ENCODE measurements around the gene KANK2. TPM values are rescaled to one million over a fixed set of nuclear protein-coding genes. Genes with fewer than 3 reads are reported as not detected.
A peak's percentile ranks its signal among the peaks of the same experiment; 100 is the strongest.
"Not testable (repeated sequence)": the region's sequence is repeated elsewhere in the genome, so short reads cannot be mapped to it uniquely, and the experiment has no call there.

Gene KANK2
- total and polyA plus RNA-seq, 2 of the 13 experiments (the other 11 are each of a cell fraction or from before 2014, with no cell fraction given) = 5.7 to 12.9 TPM

DNA sequence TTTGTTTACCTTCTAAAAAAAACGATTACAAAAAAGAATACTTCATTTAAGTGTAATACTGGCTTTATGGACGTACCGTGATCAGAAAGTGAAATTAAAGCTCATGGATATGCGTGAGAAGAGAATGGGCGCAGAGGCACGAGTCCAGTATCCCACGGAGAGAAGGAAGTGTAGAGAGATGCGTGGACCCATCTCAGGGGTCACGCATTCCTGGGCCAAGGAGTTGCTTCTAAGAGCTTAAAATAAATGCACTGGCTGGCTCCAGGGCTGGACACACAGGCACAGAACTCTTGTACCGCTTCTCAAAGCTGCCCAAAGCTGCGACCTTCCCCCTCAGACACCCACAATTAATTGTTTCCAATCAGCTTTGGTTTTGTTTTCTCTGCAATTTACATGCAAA is 33.0 kb downstream of the KANK2 start (continued):
- TF ChIP-seq PAWR (CRISPR knock-in tag; IDR thresholded peaks at IDR 0.05; ENCODE audit: borderline replicate concordance) (no peak), ZNF567 (CRISPR knock-in tag; IDR thresholded peaks at IDR 0.05; ENCODE audit: borderline replicate concordance) (no peak)

DNA sequence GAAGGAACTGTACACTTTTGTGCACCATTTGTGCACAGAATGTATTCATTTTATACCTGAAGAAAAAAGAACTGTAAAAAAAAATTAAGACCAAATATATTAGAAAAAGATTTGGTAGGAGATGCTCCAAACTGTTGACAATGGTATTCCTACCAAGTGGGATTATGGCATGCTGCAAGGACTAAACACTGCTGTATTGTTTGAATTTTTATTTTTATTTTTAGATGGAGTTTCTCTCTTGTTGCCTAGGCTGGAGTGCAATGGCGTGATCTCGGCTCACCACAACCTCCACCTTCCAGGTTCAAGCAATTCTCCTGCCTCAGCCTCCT is 36.9 kb downstream of the KANK2 start:
- BruUV-seq (replicated peaks); H2AFZ ChIP-seq (ENCODE audit: low read length); H3K27me3 ChIP-seq (ENCODE audit: control insufficient read depth in 1 of 2, insufficient read depth in 2 of 2, low read length in 2 of 2); H4K20me1 ChIP-seq (ENCODE audit: insufficient read depth, low read length); H3K4me3 ChIP-seq (replicated peaks in 1 of 3; ENCODE audit: insufficient read depth in 1 of 3, low read depth in 2 of 3, low read length in 3 of 3); H3K9ac ChIP-seq (ENCODE audit: insufficient read depth, low read depth, low read length); CTCF ChIA-PET (ENCODE audit: low intra/inter-chr PET ratio, low total read pairs); H3K36me3 ChIP-seq (replicated peaks in 1 of 2; ENCODE audit: control insufficient read depth in 1 of 2, insufficient read depth in 2 of 2, low read length in 2 of 2); ATAC-seq; H3K79me2 ChIP-seq (ENCODE audit: insufficient read depth, low read length); FAIRE-seq; H3K9me3 ChIP-seq (ENCODE audit: low read length); intact Hi-C loops (cut with micrococcal nuclease; ENCODE audit: unreplicated experiment); in situ Hi-C loops (cut with HindIII; ENCODE audit: extremely low pct_ligation_motif_present, low pct_unique_long_range_greater_than_20kb); DNase-seq (ENCODE audit: low spot score); H3K27ac ChIP-seq (ENCODE audit: extremely low read length, insufficient read depth, low read length): not testable (repeated sequence)
- peak overlapping the region; percentile 70 for H3K4me2 ChIP-seq (ENCODE audit: low read depth, low read length)
- POLR2A ChIA-PET = interaction anchor here (1.0 kb wide), 1 partner anchor 17 kb away, joined by 3 read pairs; no protein-coding TSS in a partner anchor
- 100% methylated on average over 2 of the region's 2 CpGs for WGBS (ENCODE audit: low lambda C conversion rate)
- H3K4me1 ChIP-seq (ENCODE audit: insufficient read depth, low read length) = peaks cover 39% of the 10 kb centered on the region

DNA sequence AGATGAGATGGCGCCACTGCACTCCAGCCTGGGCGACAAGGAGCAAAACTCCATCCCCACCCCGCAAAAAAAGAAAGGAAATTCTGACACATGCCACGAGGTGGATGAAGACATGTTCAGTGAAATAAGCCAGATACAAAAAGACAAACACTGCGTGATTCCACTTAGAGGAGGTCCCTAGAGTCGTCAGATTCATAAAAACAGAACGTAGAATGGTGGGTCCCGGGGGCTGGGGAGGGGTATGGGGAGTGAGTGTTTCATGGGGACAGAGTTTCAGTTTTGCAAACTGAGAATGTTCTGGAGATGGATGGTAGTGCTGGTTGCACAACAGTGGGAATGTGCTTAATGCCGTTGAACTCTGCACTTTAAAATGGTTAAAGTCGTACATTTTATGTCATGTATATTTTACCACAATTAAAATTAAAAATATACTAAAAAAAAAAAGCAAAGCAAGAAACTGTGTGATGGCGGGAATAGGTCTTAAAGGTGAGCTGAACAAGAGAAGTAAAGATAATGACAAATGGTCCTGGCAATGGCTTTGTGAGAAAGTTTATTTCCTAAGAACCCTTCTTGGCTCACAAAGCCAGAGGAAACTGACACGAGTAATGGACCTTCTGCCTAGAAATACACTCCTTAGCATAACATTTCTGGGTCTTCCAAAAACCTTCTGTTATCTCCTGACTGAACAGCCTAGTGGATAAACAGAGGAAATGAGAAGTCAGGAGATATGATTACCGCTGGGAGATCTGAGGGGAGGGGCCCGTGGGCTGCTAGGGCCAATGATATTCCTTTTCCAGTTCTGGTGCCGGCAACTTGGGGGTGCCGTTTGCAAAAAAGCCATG is 37.5 kb downstream of the KANK2 start:
- no peaks in the 10 kb centered on the region for H3K36me3 ChIP-seq (replicated peaks in 1 of 2; ENCODE audit: control insufficient read depth in 1 of 2, insufficient read depth in 2 of 2, low read length in 2 of 2)
- FAIRE-seq = peak; percentile 50
- peak overlapping the region; percentile 70 for H3K4me2 ChIP-seq (ENCODE audit: low read depth, low read length)
- POLR2A ChIA-PET = interaction anchor here (1.0 kb wide), 1 partner anchor 16 kb away, joined by 3 read pairs; no protein-coding TSS in a partner anchor
- H2AFZ ChIP-seq (ENCODE audit: low read length) = peak overlapping the region; percentile 90
- no peak overlapping the region; a peak in 1 of 6 replicates for H3K4me3 ChIP-seq (replicated peaks in 1 of 3; ENCODE audit: insufficient read depth in 1 of 3, low read depth in 2 of 3, low read length in 3 of 3)
- intact Hi-C loops (cut with micrococcal nuclease; ENCODE audit: unreplicated experiment) = no loop called here
- H3K9ac ChIP-seq (ENCODE audit: insufficient read depth, low read depth, low read length) = no peak overlapping the region
- H4K20me1 ChIP-seq (ENCODE audit: insufficient read depth, low read length) = no peaks in the 10 kb centered on the region
- in situ Hi-C loops (cut with HindIII; ENCODE audit: extremely low pct_ligation_motif_present, low pct_unique_long_range_greater_than_20kb) = loop anchor here (5.0 kb wide), 1 partner anchor 37 kb away; the partner anchor contains the start of gene KANK2
- no peak overlapping the region for H3K27ac ChIP-seq (ENCODE audit: extremely low read length, insufficient read depth, low read length)
- H3K9me3 ChIP-seq (ENCODE audit: low read length) = no peaks in the 10 kb centered on the region
- CTCF ChIA-PET (ENCODE audit: low intra/inter-chr PET ratio, low total read pairs) = no interaction called here
- peaks cover 7% of the 10 kb centered on the region for H3K79me2 ChIP-seq (ENCODE audit: insufficient read depth, low read length)
- ATAC-seq = no peak
- no TSS peak for BruUV-seq (replicated peaks)
- H3K4me1 ChIP-seq (ENCODE audit: insufficient read depth, low read length) = peaks cover 42% of the 10 kb centered on the region
- H3K27me3 ChIP-seq (ENCODE audit: control insufficient read depth in 1 of 2, insufficient read depth in 2 of 2, low read length in 2 of 2) = no peaks in the 10 kb centered on the region; a peak in 1 of 5 replicates
- WGBS (ENCODE audit: low lambda C conversion rate) = 20% methylated on average over 16 of the region's 16 CpGs
- no peak for DNase-seq (ENCODE audit: low spot score)
- TF ChIP-seq TBX2 (CRISPR knock-in tag; IDR thresholded peaks at IDR 0.05; ENCODE audit: borderline replicate concordance) (no peak), TGIF2 (CRISPR knock-in tag; IDR thresholded peaks at IDR 0.05) (no peak), TEAD3 (CRISPR knock-in tag; optimal IDR thresholded peaks at IDR 0.05; ENCODE audit: borderline replicate concordance) (peak; percentile 10), CEBPB (IDR thresholded peaks at IDR 0.05; ENCODE audit: borderline replicate concordance, low read depth, low read length) (peak; percentile 84), GATAD2A (CRISPR knock-in tag; IDR thresholded peaks at IDR 0.05) (0 out of 2 replicates have a peak, but pooled peaks have one; percentile 18), CEBPG (CRISPR knock-in tag; IDR thresholded peaks at IDR 0.05) (peak; percentile 77), HNF4A (CRISPR knock-in tag; IDR thresholded peaks at IDR 0.05) (peak; percentile 49)
- TF ChIP-seq, protein P1, sequence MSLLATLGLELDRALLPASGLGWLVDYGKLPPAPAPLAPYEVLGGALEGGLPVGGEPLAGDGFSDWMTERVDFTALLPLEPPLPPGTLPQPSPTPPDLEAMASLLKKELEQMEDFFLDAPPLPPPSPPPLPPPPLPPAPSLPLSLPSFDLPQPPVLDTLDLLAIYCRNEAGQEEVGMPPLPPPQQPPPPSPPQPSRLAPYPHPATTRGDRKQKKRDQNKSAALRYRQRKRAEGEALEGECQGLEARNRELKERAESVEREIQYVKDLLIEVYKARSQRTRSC (CRISPR knock-in tag; IDR thresholded peaks at IDR 0.05; ENCODE audit: low read depth) = no peak

All from HepG2 (cell line).